Calu3 (cell line): ENCODE measurements around the gene ASIC2. TPM values are rescaled to one million over a fixed set of nuclear protein-coding genes. Genes with fewer than 3 reads are reported as not detected.
"Not testable (repeated sequence)": the region's sequence is repeated elsewhere in the genome, so short reads cannot be mapped to it uniquely, and the experiment has no call there.

ENCODE experiments used
- BruUV-seq: library from RNA; stranded (reverse); fragments of 400-500 nt; replicated peaks from 2 replicates; lab custom pipeline; 2021; lab: Mats Ljungman, UMichigan
- CTCF ChIA-PET: fragments of 300-600 bp; sonication (Branson Sonifier 250); formaldehyde crosslinking; loops from one replicate; lab custom pipeline; 2022; ENCODE audit warnings: antibody characterized with exemption; lab: Charles Lee
- DNase-seq: peaks from one replicate; pipeline ENCODE4 v3.0.0; 2022
- H3K27ac Mint-ChIP-seq: one replicate; pipeline ENCODE4 v1.8.0; 2022; ENCODE audit warnings: mixed read lengths; ENCODE audit not compliant: unreplicated experiment
- H3K27me3 Mint-ChIP-seq: one replicate; pipeline ENCODE4 v1.8.0; 2022; ENCODE audit warnings: mixed read lengths; ENCODE audit not compliant: unreplicated experiment
- H3K36me3 Mint-ChIP-seq: one replicate; pipeline ENCODE4 v1.8.0; 2022; ENCODE audit warnings: mild to moderate bottlenecking, moderate library complexity, mixed read lengths; ENCODE audit not compliant: insufficient read depth, unreplicated experiment
- H3K4me1 Mint-ChIP-seq: one replicate; pipeline ENCODE4 v1.8.0; 2022; ENCODE audit warnings: mild to moderate bottlenecking, low read depth, mixed read lengths; ENCODE audit not compliant: unreplicated experiment
- H3K4me3 Mint-ChIP-seq: one replicate; pipeline ENCODE4 v1.8.0; 2022; ENCODE audit warnings: mild to moderate bottlenecking, low read depth, moderate library complexity, mixed read lengths; ENCODE audit not compliant: unreplicated experiment
- H3K9me3 Mint-ChIP-seq: one replicate; pipeline ENCODE4 v1.8.0; 2022; ENCODE audit warnings: low read depth, mixed read lengths; ENCODE audit not compliant: unreplicated experiment
- CTCF ChIP-seq: fragments of 200-600 bp; IDR thresholded peaks from one replicate; pipeline ENCODE4 v1.8.0; 2022; ENCODE audit warnings: antibody characterized with exemption; ENCODE audit not compliant: unreplicated experiment
- intact Hi-C: fragments of 100-400 bp; cut with micrococcal nuclease; formaldehyde crosslinking; loops from one replicate; pipeline ENCODE4 v1.10.0; 2022; ENCODE audit not compliant: unreplicated experiment
- total RNA-seq: library from RNA; stranded (reverse); gene quantifications from 2 replicates; pipeline ENCODE4 v1.2.3, GENCODE V29; 2022

The ASIC2 gene
- total RNA-seq, 1 experiment from 2014 or later: not detected

GRCh38 chr17:32970281-32970680 lies 322.8 kb downstream of the ASIC2 start:
- H3K4me1 Mint-ChIP-seq: no peaks in the 10 kb centered on the region
- no peak for TF ChIP-seq CTCF
- intact Hi-C loops: no loop called here
- H3K4me3 Mint-ChIP-seq: no peak overlapping the region
- H3K9me3 Mint-ChIP-seq: no peaks in the 10 kb centered on the region
- CTCF ChIA-PET: no interaction called here
- DNase-seq: no peak
- H3K27ac Mint-ChIP-seq: no peak overlapping the region
- BruUV-seq: no TSS peak
- no peaks in the 10 kb centered on the region for H3K36me3 Mint-ChIP-seq
- H3K27me3 Mint-ChIP-seq: peaks cover 45% of the 10 kb centered on the region

GRCh38 chr17:32969231-32969630 lies 323.9 kb downstream of the ASIC2 start:
- intact Hi-C loops, H3K4me3 Mint-ChIP-seq, H3K9me3 Mint-ChIP-seq, DNase-seq, CTCF ChIA-PET, H3K36me3 Mint-ChIP-seq, H3K4me1 Mint-ChIP-seq, H3K27ac Mint-ChIP-seq, BruUV-seq: not testable (repeated sequence)
- H3K27me3 Mint-ChIP-seq: peaks cover 50% of the 10 kb centered on the region

GRCh38 chr17:32964541-32964940 lies 328.6 kb downstream of the ASIC2 start:
- Mint-ChIP-seq H3K27ac (no peak overlapping the region), H3K36me3 (no peaks in the 10 kb centered on the region), H3K9me3 (no peaks in the 10 kb centered on the region), H3K4me1 (no peaks in the 10 kb centered on the region), H3K27me3 (peaks cover 50% of the 10 kb centered on the region), H3K4me3 (no peak overlapping the region)
- DNase-seq: no peak
- no TSS peak for BruUV-seq
- TF ChIP-seq CTCF: no peak
- intact Hi-C loops: no loop called here
- CTCF ChIA-PET: no interaction called here
